Activated T-helper 1 cell treated with Interleukin-2 at 50 U/mL for 16 hours (primary cell): Measurements from ENCODE around the gene AGBL2.
"Not testable (repeated sequence)": the region's sequence is repeated elsewhere in the genome, so short reads cannot be mapped to it uniquely, and the experiment has no call there.

Experiments
- DNase-seq: peaks from one replicate; pipeline ENCODE4 v3.0.0-alpha.2; 2020; ENCODE audit warnings: low read depth

The AGBL2 gene

DNA sequence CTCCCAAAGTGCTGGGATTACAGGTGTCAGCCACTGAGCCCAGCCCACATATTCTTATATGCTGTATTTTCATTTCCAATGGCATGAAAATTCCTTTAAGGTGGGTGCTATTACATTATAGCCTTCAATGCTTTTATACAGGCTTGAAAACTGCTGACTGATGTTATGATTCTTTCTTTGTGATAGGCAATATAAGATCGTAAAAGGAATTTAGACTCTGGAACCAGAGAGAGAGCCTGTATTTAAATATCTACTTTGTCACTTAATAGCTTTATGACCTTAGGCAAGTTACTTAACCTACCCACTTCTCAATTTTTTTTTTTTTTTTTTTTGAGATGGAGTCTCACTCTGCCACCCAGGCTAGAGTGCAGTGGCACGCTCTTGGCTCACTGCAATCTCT, 26.2 kb downstream of the AGBL2 start:
- DNase-seq: no peak

DNA sequence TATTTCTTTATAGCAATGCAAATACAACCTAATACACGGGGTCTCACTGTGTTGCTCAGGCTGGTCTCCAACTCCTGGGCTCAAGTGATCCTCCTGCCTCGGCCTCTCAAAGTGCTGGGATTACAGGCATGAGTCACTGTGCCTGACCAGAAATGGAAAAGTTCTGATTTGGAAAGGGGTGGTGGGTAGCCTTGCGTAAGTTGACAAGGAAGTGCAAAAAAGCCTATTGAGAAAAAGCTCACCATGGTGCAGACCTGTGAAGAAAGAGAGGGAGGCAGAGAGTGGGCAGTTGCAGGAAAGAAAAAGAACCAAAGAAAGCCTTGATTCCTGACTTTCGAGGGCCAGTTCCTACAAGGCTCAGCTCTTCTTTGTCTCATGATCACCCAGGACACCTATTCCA, 27.1 kb downstream of the AGBL2 start:
- DNase-seq: no peak

DNA sequence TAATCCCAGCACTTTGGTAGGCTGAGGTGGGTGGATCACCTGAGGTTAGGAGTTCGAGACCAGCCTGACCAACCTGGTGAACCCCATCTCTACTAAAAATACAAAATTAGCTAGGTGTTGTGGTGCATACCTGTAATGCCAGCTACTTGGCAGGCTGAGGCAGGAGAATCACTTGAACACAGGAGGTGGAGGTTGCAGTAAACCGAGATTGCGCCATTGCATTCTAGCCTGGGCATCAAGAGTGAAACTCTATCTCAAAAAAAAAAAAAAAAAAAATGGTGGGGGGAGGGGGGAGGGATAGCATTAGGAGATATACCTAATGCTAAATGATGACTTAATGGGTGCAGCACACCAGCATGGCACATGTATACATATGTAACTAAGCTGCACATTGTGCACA, 28.5 kb downstream of the AGBL2 start:
- not testable (repeated sequence) for DNase-seq

DNA sequence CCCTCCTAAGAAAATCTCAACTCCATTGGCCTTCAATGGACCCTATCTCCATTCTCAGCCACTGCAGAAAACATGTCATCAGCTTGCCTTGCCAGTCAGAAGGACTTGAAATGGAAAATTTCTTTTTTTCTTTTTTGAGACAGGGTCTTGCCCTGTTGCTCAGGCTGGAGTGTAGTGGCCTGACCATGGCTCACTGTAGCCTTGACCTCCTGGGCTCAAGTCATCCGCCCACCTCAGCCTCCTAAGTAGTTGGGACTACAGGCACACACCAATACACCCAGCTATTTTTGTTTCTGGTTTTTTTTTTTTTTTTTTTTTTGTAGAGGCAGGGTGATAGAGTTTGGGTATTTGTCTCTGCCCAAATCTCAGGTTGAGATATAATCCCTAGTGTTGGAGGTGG, 29.0 kb downstream of the AGBL2 start:
- no peak for DNase-seq

- no peak for DNase-seq
Measured at GRCh38 chr11:47675851-47676250, 39.3 kb downstream of the AGBL2 start.

GRCh38 chr11:47672283-47672730, 42.9 kb downstream of the AGBL2 start:
- no peak for DNase-seq

DNA sequence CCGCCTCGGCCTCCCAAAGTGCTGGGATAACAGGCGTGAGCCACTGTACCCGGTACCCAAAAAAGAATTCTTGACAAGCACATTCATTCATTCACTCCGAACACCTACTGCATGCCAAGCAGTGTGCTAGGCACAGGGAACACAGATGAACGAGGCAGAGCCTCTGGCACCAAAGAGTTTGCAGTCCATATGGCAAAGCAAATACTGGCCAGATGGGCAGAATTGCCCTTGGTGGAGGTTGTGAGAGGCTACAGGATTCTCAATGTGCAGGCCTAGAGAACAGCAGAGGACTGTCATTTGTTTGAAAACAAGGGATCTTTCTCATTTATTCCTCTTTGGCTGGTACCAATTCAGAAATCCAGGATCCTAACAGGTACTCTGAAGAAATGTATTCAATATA, 45.3 kb downstream of the AGBL2 start:
- DNase-seq: no peak

DNA sequence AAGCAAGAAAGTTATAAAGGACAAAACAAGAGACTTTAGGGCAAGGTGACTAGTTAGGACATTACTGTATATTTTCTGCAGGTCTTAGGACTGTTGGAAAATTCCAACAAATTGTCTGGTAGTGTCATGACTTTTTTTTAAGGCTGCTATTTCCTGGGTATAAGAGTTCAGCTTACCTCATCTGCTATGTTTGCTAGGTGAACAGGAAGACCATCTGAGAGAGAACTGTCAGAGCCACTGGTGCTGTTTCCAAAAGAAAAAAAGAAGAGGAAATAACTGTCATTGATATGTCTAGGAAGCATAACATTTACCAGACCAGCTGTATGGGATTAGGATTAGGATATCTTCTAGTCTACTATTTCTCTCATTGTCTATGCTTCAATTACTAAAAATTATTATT, 46.5 kb downstream of the AGBL2 start:
- DNase-seq: no peak

DNA sequence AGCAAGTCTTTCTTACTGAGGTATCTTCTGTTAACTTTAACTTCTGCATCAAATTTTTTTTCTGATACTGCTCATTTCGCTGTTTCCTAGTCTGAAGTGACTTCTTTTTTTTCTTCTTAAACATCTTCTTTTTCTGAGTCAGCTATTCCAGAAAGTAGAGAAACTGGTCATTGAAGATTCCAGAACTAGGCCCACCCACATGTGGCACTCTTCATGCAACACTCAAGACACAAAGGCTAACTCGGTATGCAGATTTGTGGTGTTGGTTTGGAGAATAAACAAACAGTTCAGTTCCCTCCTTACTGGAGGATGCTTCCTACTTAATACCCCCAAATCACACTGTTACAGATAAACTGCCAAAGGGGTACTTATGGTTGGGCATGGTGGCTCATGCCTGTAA, 47.6 kb downstream of the AGBL2 start:
- no peak for DNase-seq

DNA sequence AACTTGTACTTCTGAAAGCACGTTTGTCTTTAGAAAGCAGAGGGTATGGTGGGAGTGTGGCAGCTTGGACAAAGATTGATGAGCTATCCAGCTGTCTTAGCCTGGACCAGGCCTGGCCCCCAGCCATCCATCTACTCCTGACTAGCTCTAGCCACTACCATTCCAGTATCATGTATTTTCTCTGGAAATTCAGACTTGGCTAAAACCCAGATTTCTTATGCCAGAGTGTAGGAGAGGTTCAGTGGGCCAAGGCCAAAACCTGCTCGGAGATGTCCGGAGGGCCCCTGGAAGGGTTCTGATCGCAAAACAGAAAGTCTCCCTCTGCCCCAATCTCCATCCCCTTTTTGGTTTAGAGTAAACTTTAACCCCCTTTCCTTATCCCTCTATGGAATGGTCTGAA, 48.0 kb downstream of the AGBL2 start:
- DNase-seq: no peak

- DNase-seq: not testable (repeated sequence)
Measured at GRCh38 chr11:47664936-47665335, 50.2 kb downstream of the AGBL2 start.

DNA sequence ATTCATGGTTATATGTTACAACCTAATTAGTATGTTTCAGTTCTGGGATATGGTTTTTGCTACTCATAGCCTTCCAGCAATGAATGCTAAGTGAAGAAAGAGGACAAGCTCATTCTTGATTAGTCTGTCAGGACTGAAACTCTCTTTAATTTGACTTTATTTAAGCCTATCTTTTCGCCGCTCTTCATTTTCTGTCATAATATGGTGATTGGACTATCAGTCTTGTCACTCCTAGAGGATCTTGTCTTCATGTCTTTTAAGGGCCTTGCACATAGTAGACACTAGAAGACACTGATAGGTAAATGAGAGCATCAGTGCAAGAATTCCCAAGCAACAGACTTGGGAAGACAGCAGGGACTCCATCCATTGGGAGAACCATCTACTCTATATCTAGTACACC, 53.9 kb downstream of the AGBL2 start:
- no peak for DNase-seq

GRCh38 chr11:47659276-47659675, 55.9 kb downstream of the AGBL2 start:
- DNase-seq: no peak

DNA sequence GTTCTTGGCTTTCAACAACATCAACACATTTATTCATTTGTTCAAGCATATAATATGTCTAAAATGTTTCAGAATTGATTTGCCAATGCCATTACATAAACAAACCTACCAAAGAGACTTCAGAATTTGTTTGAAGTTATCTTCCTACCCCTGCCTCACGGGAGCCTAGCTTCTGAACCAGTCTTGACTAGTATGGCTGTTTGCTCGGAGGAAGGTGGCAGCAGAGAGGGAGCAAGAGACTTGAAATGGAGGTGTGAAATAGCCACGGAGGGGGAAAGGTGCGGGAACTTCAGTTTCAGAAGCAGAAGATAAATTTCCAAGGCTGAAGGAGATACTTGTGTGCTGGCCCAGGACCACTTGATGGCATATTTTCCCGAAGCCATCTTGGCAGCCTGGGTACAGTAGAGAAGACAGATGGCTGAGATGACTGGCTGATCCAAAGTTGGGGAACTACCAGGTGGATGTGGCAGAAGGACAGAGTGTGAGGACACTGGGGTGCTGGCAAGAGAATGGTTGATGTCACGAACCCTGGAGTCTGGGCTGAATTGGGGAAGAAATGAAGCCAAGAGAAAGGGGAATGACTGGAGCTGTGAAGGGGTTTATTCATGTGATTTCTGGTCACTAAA, 58.8 kb downstream of the AGBL2 start:
- no peak for DNase-seq

DNA sequence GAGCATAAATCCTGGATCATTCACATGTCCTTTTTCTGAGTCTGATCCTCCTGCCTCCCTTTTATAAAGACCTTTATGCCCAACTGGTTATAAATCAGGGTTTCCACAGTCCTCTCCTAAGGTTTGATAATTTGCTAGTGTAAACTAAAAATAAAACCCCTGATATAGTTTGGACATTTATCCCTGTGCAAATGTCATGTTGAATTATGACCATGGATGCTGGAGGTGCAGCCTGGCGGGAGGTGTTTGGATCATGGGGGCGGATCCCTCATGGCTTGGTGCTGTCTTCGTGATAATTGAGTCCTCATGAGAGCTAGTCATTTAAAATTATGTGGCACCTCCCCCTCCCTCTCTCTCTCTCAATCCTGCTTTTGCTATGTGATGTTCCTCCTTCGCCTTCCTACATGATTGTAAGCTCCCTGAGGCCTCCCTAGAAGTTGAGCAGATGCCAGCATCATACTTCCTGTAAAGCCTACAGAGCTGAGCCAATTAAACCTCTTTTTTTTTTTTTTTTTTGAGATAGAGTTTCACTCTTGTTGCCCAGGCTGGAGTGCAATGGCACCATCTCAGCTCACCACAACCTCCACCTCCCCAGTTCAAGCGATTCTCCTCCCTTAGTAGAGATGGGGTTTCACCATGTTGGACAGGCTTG, 63.2 kb downstream of the AGBL2 start:
- no peak for DNase-seq

GRCh38 chr11:47649276-47649675, 65.9 kb downstream of the AGBL2 start:
- no peak for DNase-seq

DNA sequence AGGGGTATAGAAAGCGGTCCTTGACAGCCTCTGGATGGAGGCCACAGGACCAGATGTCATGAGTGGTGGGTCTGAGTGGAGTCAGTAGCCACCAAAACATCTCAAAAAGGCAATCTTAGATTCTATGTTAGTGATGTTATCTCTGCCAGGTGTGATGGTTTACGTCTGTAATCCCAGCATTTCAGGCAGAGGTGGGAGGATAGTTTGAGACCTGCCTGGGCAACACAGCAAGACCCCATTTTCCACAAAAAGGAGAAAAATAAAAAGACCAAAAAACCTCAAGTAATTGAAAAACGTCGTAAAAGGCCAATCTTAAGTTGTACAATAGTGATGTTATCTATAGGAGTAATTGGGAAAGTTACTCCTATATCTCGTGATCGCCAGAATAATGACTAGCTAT, 69.2 kb downstream of the AGBL2 start:
- no peak for DNase-seq

GRCh38 chr11:47645500-47645899, 69.7 kb downstream of the AGBL2 start:
- no peak for DNase-seq

DNA sequence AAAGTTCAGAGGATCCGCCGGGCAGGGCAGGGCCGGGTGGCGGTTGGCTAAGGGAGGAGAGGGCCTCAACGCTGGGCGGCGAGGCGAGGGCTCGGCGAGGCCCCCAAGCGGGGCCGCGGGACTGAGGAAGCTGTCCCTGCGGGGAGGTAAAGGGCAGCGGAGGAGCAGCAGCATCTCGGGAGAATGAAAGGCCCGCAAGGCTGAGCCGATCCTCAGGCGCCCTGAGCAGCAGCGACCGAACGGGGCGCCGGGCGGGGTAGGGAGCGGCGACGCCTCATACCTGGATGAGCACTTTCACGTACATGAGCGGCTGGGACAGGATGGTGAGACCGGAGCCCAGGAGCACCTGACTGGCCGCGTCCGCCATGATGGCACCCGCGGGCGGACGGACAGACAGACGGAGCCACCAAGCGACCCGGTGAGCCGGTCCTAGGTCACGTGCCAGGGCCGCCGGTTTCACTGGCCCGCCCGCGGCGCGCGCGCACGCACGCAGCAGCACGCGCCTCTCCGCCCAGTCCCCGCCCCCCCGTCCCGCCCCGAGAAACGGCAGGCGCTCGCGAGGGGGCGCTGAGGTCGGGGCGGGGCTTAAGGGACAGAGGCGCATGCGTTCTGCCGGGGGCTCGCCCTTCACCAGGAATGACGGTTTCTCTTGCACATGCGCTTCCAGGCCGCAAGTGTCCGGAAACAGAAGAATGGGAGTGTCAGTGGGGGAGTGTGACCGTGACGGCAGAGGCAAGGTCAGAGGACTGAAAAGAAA, 72.9 kb downstream of the AGBL2 start, which contains the start of gene MTCH2:
TSS of gene MTCH2 (minus strand) at position 461 of the 757 bp plus-strand sequence. CDS start at position 367, 94 bp downstream.
- DNase-seq: peak; percentile 95

- no peak for DNase-seq
Measured at GRCh38 chr11:47641600-47642098, 73.5 kb downstream of the AGBL2 start.

DNA sequence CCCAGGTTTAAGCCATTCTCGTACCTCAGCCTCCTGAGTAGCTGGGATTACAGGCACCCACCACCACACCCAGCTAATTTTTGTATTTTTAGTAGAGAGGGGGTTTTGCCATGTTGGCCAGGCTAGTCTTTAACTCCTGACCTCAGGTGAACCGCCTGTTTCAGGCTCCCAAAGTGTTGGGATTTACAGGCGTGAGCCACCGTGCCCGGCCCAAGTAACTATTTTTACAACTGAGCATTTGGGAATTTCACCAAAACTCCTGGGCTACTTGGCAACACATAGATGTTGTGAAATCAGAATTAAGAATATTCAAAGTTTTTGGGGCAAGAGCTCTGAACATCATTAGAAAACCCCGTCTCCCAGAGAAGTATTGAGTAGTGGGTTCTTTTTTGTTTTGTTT, 74.7 kb downstream of the AGBL2 start:
- DNase-seq: not testable (repeated sequence)

- DNase-seq: not testable (repeated sequence)
Measured at GRCh38 chr11:47636331-47636730, 78.8 kb downstream of the AGBL2 start.

DNA sequence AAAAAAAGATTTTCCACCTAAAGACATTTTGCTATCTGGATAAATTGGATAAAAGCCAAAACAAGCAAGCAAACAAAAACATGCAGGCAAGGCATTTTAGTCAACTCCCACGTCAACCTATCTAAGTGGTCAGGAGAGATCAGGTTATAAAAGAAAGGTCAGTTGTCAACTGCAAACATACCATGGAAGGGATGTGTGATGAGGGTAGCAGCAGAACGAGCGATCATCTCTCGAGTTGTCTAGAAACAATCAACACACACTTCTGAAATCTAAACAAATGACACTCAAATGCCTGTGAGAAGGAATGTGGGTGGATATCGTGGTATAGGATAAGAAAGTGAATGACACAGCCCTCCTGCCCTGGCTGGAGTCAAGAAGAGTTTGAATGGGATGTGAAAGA, 83.7 kb downstream of the AGBL2 start:
- DNase-seq: no peak
